Measurements from ENCODE around the gene DHX35.

The DHX35 gene

DNA sequence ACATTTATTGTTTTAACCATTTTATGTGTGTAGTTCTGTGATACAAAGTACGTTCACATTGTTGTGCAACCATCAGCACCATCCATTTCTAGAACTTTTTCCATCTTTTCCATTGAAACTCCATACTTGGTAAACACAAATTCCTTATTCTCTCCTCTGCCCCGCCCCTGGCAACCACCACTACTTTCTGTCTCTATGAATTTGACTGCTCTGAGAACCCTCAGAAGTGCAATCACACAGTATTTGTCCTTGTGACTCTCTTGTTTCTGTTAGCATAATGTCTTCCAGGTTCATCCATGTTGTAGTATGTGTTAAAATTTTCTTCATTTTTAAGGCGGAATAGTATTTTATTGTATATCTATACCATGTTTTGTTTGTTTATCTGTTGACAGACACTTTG lies 56.9 kb downstream of the DHX35 start:
- DNase-seq (ENCODE audit: extremely low read depth in 1 of 2, low read depth in 1 of 2) = no peak

GRCh38 chr20:39019805-39020325 lies 57.7 kb downstream of the DHX35 start:
- DNase-seq (ENCODE audit: extremely low read depth in 1 of 2, low read depth in 1 of 2) = peak in 1 of 2 donors; percentile 44

DNA sequence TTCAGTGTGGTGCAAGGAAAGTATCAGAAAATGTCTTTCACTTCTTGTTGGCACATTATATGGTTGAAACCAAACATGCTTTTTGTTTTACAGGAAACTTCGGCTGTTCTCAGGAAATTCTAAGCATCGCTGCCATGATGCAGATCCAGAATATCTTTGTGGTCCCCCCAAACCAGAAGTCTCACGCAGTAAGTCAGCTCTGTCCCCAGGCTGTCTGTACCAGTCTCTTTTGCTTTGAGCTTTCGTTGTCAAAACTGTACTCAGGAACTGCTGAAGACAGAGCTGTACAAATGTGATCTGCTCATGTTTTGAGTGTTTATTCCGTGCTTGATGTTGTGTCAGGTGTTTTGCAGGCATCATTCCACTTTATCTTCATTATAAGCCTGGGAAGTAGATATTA lies 59.6 kb downstream of the DHX35 start:
- peak in 1 of 2 donors; percentile 27 for DNase-seq (ENCODE audit: extremely low read depth in 1 of 2, low read depth in 1 of 2)

DNA sequence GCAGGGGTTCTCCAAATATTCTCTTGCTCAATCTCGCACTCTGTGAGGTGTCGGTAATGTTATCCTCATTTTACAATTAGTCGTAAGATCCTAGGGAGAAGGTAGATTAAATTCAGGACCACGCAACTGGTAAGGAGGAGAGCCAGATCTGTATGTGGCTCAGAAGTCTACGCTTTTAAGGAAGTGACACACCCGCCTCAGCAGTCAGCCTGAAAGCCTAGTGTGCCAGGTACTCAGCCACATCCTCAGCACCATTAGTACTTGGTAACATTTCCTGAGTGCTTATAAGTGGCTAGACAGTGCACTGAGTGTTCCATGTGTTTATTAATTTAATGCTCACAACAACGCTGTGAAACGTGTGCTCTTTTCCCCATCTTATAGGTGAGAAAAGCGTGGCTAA lies 63.7 kb downstream of the DHX35 start:
- peak in 1 of 2 donors; percentile 17 for DNase-seq (ENCODE audit: extremely low read depth in 1 of 2, low read depth in 1 of 2)

GRCh38 chr20:39029364-39029763 lies 67.2 kb downstream of the DHX35 start:
- DNase-seq (ENCODE audit: extremely low read depth in 1 of 2, low read depth in 1 of 2) = no peak

- no peak for DNase-seq (ENCODE audit: extremely low read depth in 1 of 2, low read depth in 1 of 2)
Measured at GRCh38 chr20:39032997-39033396, 70.9 kb downstream of the DHX35 start.

- no peak for DNase-seq (ENCODE audit: extremely low read depth in 1 of 2, low read depth in 1 of 2)
Measured at GRCh38 chr20:39036011-39036410, 73.9 kb downstream of the DHX35 start.

DNA sequence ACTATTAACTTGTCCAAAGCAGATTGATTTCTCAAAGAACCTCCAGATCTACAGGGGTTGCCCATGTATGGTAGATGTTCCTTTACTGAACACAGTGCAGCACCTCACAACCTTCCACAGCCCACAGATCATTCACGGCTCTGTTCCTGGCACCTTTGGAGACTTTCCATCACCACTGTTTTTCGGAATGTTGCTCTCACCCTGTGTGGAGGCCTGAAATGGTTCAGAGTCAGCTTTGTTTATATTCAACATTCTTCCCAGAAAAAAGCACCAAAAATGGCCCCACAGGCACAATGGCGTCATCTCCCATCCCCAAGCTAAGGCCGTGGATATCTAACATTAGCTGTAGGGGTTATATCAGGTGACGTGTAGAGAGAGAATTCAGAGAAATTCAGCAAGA lies 74.7 kb downstream of the DHX35 start:
- DNase-seq (ENCODE audit: extremely low read depth in 1 of 2, low read depth in 1 of 2) = no peak

- no peak for DNase-seq (ENCODE audit: extremely low read depth in 1 of 2, low read depth in 1 of 2)
Measured at GRCh38 chr20:39038047-39038446, 75.9 kb downstream of the DHX35 start.

GRCh38 chr20:39038495-39038894 lies 76.4 kb downstream of the DHX35 start:
- no peak for DNase-seq (ENCODE audit: extremely low read depth in 1 of 2, low read depth in 1 of 2)

GRCh38 chr20:39039261-39039660 lies 77.1 kb downstream of the DHX35 start:
- no peak for DNase-seq (ENCODE audit: extremely low read depth in 1 of 2, low read depth in 1 of 2)

GRCh38 chr20:39040116-39040515 lies 78.0 kb downstream of the DHX35 start:
- DNase-seq (ENCODE audit: extremely low read depth in 1 of 2, low read depth in 1 of 2) = no peak

DNA sequence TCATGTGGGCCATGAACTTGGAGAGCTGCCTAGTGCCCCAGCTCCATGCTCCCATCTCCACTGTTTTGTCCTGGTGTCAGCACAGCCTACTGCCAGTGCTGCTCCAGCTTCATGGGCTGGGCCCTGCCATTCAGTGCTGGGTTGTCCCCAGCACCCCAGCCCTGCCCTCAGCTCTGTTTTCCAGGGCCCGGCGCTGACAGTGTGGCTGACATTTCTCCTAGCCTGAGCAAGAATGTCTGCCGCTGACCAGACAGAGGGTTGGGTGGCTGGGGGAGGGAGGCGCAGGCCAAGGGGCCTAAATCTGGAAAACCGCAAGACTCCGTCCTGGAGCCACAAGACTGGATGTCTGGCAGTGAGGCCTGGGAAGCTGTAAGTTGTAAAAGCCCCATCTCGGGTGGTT lies 78.9 kb downstream of the DHX35 start:
- DNase-seq (ENCODE audit: extremely low read depth in 1 of 2, low read depth in 1 of 2) = no peak

DNA sequence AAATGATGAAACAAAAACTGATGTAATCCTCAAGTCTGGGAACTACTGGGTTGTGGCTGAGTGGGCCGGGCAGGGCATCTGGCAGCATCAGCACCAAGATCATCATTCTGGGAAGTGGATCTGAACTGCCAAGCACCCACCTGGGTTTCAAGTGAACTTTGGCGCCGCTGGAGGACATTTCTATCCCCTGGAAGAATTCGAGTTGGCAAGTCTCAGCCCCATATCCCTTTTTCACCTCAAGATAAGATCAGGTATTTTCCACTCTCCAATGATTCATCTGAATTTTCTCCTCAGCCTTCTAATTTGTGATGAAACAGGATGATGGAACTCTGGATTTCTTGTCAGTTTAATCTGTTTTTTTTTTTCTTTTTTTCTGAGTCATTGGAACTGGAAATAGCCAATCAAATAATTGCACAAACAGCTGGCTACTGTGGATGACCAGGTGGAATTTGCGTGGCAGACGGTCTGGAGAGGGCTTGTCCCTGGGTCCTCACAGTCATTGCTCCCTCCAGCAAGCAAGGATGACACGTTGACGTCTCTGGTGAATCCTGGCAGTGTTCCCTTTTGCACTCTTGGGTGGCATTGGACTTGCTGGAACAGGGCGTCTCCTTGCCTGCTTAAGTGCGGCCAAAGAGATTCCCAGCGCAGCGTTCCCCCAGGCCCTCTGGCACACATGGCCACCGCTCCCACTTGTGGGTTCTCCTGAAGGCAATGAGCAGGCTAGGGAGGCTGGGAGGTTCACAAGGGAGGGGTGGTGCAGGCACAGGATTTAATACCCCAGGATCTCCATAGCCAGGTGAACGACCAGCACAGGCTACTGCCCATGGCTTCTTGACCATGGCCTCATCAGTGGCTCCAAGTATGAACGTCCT lies 80.4 kb downstream of the DHX35 start:
- no peak for DNase-seq (ENCODE audit: extremely low read depth in 1 of 2, low read depth in 1 of 2)

- no peak for DNase-seq (ENCODE audit: extremely low read depth in 1 of 2, low read depth in 1 of 2)
Measured at GRCh38 chr20:39044501-39044900, 82.4 kb downstream of the DHX35 start.

DNA sequence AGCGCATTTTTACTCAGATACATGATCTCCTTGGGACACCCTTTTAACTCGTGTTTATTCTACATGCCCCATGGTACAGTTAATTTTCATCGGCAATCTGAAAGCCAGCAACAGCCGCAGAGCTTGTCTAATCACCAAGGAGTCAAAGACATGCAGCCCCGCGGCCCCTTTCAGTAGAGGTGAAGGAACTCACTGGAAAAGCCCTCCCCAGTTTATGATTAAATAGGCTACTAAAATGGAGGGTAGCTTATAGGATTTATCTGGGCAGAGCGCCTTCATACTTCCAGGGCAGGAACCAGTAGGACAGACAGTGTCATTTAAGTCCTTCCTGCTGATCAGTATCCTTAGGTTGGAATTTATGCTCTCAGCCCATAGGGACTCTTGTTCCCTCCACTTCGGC lies 83.5 kb downstream of the DHX35 start:
- DNase-seq (ENCODE audit: extremely low read depth in 1 of 2, low read depth in 1 of 2) = no peak

DNA sequence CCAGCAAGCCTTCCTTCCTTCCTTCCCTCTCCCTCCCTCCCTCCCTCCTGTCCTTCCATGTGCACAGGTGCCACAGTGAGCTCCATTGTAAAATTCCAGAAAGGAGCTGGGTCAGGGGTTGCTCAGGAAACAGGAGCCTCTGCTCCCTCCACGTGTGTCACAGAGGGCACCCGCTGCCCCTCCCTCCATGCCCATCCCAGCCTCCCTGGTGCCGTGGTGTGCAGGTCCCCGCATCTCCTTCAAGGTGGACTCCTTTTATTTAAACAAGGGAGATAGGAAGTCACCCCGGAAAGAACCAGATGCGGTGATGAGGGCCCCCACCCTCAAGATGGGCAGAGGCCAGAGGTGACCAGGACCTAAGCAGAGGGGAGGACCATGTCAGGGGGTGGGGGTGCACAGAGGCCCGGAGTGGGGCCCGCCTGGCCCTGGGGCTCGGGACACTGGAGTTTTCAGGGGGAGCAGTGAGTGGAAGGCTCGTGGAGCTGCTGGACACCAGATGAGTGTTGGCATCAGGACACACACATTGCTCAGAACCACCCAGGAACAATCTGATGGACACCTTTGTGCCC lies 85.4 kb downstream of the DHX35 start:
- DNase-seq (ENCODE audit: extremely low read depth in 1 of 2, low read depth in 1 of 2) = no peak

DNA sequence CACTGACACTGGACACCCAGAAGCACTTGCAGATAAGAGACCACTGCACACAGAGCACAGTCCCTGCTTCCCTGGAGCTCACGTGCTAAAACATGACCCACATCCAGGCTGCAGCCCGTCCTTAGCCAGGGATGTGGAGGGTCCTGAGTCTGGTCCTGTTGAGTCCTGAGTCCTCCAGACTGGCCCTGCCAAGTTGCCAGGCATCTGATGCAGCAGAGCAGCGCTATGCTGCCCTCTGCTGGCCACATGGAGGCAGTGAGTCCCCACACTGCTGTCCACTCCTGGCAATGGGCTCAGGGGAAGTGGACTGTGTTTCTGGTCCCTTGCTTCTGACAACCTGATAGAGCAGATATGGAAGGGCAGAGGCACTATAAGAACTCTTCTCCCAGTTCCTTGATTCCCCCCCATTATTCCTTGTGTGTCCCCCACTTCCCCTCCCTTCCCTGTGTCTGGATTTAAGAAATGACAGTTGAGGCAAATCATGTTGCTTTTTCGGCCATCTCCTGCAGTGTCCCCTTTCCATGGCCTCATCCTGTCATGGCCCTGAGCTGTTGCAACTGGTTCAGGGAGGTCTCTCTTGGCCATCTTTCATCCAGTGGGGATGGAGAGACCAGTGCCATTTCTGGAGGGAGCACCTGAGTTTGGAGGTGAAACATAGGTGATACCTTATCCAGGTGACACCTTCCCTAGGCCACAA lies 86.0 kb downstream of the DHX35 start:
- DNase-seq (ENCODE audit: extremely low read depth in 1 of 2, low read depth in 1 of 2) = peak; percentile 41 to 47

DNA sequence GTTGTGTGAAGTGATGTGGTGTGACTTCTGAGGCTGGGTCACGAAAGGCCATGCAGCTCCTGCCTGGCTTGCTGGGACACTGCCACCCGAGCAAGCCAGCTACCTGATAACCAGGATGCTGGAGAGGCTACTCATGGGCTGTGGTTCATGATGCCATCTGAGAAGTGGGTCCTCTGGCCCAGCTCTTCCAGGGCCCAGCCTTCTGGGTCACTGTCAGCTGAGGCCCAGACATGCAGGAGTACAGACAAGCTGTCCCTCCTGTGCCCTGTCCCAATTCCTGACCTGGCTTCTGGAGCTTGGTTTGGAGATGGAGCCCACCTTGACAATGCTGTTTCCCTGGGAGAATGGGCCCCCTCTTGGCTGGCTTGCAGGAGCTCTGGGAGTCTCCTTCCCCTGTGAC lies 87.0 kb downstream of the DHX35 start:
- DNase-seq (ENCODE audit: extremely low read depth in 1 of 2, low read depth in 1 of 2) = no peak

GRCh38 chr20:39049684-39050554 lies 87.8 kb downstream of the DHX35 start:
- peak; percentile 47 to 61 for DNase-seq (ENCODE audit: extremely low read depth in 1 of 2, low read depth in 1 of 2)

DNA sequence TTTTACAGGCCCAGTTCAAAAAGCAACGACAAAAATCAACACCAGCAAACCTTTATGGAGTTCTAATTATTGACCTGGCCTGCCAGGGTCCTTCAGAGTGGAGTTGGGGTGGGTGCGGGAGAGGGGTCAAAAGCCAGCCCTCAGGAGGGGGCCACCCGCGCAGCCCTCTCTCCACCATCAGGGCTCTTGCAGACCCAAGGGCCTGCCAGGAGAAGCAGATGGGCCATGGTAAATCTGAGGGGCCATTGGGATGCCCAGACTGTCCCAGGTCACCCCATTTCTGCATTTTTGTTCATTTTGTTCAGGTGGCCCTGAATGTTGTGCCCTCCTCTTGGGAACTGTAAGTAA lies 88.4 kb downstream of the DHX35 start:
- DNase-seq (ENCODE audit: extremely low read depth in 1 of 2, low read depth in 1 of 2) = no peak

Measured in stimulated activated CD8-positive, alpha-beta memory T cell treated with anti-CD3 and anti-CD28 coated beads, Interleukin-7, amount 100 ng/mL, for 48 hours (primary cell).